GM18870 (cell line): ENCODE measurements around the gene ABCG1.
"Not testable (repeated sequence)": the region's sequence is repeated elsewhere in the genome, so short reads cannot be mapped to it uniquely, and the experiment has no call there.

Experiments
- ATAC-seq: cut with Tn5 transposase; IDR thresholded peaks from one replicate; pipeline ENCODE4 v1.9.1; 2021; ENCODE audit warnings: moderate library complexity; ENCODE audit not compliant: unreplicated experiment

ABCG1 gene

DNA sequence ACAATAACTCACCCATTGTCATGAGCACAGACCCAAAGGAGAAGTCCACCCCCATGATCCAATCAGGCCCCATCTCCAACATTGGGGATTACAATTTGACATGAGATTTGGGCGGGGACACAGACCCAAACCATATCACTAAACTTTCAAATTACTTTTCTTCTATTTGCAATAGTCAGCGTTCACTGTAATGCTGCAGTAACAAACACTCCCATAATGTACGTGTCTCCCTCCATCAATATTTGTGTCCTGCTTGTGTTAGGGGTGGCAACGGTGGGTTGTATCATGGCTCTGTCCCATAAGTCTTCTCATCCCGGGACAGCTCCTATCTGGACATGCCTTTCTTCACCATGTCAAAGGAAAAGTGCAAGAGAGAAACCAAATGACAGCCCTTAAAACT is 70.0 kb downstream of the ABCG1 start:
- no peak for ATAC-seq

DNA sequence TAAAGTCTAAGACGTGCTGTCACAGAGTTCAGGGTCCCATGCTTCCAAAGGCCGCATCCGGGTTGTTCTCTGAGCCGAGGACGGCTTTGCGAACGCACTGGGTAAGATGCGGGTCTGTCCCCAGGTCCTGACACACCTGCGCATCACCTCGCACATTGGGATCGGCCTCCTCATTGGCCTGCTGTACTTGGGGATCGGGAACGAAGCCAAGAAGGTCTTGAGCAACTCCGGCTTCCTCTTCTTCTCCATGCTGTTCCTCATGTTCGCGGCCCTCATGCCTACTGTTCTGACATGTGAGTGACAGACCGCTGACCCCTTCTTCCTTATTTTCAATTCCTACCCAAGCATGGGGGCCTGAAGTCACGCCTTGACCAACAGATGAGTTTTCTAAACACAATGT is 71.0 kb downstream of the ABCG1 start:
- no peak for ATAC-seq

- ATAC-seq = no peak
These were observed 71.6 kb downstream of the ABCG1 start for GRCh38 chr21:42290505-42290904.

DNA sequence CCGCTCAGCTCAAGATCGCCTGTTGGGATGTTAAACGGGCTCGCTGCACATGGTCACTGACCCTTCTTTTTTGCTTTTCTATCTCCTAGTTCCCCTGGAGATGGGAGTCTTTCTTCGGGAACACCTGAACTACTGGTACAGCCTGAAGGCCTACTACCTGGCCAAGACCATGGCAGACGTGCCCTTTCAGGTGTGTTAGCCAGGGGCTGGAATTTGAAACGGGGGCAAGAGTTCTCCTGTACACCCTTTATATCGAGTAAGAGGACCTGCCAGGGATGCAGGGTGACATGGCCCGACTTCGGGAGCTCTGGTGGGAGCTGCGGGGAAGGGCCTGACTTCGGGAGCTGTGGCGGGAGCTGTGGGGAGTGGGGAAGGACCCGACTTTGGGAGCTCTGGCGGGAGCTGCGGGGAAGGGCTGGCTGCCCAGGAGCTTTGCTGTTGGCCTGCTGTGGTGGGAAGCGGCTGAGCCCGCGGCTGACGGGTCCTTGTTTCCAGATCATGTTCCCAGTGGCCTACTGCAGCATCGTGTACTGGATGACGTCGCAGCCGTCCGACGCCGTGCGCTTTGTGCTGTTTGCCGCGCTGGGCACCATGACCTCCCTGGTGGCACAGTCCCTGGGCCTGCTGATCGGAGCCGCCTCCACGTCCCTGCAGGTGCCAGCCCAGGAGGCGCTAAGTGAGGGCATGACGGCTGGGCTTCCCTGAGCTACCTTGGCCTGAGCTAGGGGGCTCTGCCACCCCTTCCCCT is 72.2 kb downstream of the ABCG1 start:
- ATAC-seq = no peak

DNA sequence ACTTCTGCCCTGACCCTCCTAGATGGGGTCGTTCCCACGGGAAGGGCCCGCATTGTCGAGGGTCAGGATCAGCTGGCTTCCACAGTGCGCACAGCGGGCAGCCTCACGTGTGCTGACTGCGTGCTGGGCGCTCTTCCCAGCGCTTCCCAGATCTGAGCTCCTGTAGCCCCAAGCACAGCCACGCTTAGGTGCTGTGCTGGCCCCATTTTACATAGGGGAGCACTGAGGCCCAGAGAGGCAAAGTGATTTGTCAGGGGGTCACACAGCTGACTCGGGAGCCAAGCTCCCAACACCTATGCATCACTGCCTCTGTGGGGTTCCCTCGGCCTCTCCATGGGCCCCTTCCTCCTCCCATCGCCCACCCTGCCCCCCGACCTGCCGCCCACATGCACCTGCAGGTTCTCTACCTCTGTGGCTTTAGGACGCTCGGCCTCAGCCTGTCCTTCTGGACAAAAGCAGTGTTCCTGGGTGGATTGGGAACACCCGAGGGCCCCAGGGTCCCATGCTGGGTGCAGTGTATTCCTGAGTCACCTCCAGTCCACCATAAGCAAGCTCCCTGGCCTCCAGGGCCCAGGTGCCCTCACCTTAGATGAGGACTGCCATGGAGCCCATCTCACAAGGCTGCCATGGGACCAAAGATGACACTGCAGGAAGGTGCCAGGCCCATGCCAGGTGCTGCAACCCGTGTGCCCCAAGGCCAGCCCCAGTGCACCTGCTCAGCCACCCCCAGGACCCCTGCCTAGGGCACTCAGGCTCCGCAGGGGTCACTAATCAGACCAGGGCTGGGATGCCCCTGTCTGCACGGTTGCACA is 73.0 kb downstream of the ABCG1 start:
- ATAC-seq = no peak

GRCh38 chr21:42292563-42293142 is 73.7 kb downstream of the ABCG1 start:
- ATAC-seq = not testable (repeated sequence)

- no peak for ATAC-seq
These were observed 74.8 kb downstream of the ABCG1 start for GRCh38 chr21:42293649-42294272.

DNA sequence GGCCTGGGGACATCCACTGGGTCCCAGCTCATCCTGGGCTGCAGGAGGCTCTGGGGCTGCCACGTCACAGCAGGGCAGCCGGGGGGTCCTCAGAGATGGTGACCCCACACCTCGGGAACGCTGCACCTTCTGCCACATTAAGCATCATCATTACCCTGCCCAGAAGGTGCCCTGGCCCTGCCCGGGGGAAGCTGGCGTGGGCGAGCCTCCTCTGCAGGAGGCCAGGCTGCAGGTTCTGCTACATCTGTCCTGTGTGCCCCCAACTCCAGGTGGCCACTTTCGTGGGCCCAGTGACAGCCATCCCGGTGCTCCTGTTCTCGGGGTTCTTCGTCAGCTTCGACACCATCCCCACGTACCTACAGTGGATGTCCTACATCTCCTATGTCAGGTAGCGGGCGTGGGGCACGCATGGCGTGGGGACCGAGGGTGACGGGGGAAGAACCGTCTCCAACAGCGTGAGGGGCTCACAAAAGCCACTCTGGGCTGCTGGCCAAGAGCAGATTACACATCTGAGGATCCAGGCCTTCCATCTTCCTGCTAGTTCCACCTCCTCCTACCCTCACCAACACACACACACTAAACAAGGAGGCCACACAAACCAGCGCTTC is 75.4 kb downstream of the ABCG1 start:
- ATAC-seq = no peak

DNA sequence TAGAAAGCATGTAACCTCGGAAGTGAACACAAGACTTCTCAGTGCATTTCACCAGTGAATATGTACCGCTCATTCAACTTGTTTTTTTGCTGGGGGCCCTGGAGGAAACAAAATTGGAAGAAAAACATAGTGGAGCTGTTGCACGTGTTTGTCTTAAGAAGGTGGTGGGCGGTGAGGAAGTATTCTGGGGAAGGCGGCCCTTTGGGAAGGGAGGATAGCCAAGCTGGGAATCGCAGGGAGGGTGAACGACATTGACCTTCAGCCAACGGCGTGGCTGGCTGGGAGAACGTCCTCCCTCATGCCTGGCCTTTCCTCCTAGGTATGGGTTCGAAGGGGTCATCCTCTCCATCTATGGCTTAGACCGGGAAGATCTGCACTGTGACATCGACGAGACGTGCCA is 76.9 kb downstream of the ABCG1 start:
- ATAC-seq = no peak

GRCh38 chr21:42296501-42296900 is 77.6 kb downstream of the ABCG1 start:
- no peak for ATAC-seq

DNA sequence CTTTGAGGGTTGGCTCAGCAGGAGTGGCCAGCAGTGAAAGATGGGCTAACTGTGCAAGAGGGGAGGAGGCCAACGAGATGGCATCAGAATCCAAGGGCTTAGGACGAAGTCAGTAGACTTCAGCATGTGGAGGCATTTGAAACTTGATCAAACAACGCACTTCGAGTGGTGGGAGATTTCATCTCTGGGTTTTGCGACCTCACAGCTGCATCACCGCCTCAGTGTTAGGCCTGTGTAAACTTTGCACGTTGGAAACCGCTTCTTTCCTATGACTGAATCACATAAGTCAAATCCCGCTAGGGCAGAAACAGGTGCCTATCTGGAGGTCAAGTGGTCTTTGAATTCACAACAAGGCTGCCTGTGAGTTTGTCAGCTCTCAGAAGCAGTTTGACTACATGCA is 78.4 kb downstream of the ABCG1 start:
- ATAC-seq = no peak

- ATAC-seq = no peak
These were observed 79.3 kb downstream of the ABCG1 start for GRCh38 chr21:42298237-42298636.

DNA sequence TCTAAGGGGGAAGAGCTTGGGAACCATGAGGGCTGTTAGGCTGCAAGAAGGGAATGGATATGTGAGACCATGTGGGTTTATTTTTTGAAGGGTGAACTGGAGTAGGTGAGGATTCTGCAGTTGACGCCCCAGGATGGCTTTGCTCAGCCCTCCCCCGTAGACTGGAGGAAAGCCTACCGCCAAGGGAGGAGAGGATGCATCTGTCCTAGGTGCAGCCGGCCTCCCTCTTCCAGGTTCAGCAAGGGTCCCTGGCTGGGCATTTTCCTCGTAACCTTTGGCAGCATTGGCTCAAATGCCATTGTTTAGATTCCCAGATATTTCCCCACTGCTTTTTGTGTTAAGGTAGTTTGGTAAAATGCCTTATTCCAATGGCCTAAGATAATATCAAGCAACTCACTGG is 79.7 kb downstream of the ABCG1 start:
- no peak for ATAC-seq

GRCh38 chr21:42299324-42300044 is 80.5 kb downstream of the ABCG1 start:
- ATAC-seq = no peak

DNA sequence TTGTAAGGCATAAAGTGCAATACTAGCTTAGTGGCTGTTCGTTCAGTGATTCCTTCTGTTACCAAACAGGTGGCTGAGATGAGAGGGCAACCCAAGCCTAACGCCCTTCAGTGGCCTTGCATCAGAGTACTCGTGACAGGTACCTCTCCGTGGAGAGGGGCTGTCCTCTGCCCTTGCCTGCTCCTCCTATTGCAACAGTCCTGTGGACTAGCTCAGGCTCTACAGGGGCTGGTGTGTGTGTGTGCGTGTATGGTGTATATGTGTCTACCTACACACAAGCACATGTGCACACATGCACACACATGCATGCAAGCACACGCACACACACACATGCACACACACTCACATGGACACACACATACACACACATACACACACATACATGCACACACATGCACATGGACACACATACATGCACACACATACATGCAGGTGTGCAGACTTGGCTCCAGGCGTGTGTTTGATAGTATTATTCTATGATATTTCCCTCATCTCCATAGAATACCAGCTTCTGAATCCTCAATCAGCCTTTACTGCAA is 81.2 kb downstream of the ABCG1 start:
- no peak for ATAC-seq

DNA sequence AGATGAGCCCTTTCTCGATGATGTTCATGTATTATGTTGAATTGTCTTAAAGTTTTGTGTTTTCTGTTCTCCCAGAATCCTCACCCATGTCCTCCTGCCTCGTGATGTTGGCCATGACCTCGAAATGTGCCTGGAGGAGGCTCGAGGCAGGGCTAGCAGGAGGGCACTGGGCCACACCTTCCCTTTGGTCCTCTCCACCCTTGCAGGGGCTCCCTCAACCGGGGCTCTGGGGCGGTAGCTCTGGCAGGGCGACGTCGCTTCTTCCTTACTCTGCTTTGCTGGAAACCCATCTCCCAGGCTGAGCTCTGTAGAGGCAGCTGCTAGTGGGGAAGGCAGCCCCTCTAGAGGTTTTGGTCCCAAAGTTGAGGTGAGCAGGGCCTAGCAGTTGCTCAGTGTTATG is 82.0 kb downstream of the ABCG1 start:
- ATAC-seq = no peak

GRCh38 chr21:42301371-42302075 is 82.6 kb downstream of the ABCG1 start:
- ATAC-seq = no peak

DNA sequence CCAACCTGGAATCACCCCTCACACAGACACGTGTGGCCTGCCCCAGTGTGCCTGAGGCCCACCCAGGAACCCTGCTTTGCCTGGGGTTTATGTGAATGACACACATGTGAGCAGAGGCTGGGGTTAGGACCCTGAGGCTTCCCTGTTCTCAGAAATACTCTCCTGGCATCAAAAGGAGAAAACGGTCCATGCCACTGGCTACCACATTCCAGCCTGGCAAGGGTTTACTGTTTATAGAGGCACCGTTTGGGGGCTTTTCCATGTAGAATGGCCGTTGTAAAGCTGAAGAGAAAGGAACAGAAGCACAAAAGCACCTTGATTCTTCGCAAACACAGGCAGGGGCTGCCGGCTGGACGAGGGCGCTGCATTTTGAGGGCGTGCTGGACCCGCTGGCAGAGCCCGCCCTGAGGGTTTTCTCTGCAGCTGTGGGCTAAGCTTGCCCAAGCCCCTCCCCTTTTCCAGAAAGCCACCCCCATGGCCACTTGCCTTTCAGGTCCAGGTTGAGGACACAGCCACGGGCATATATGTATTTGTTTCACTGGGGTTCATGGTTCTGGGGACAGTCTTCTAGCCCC is 83.2 kb downstream of the ABCG1 start:
- ATAC-seq = no peak

GRCh38 chr21:42302794-42303193 is 83.9 kb downstream of the ABCG1 start:
- ATAC-seq = no peak
